ENCODE results near the gene STX11. TPM values are rescaled to one million over a fixed set of nuclear protein-coding genes. Genes with fewer than 3 reads are reported as not detected.

Gene STX11
- total RNA-seq, 1 experiment from 2014 or later, result 0.69 TPM

- Histone ChIP-seq H2AFZ (ENCODE audit: low read depth, low read length, poor library complexity, severe bottlenecking) (peak overlapping the region; percentile 42), H4K20me1 (ENCODE audit: insufficient read depth) (no peaks in the 10 kb centered on the region), H3K9me3 (ENCODE audit: control insufficient read depth in 1 of 2, insufficient read depth in 1 of 2, low read depth in 1 of 2, low read length in 2 of 2) (no peaks in the 10 kb centered on the region), H3K27ac (ENCODE audit: low read depth, low read length) (no peak overlapping the region), H3K4me2 (ENCODE audit: low read length) (no peak overlapping the region), H3K79me2 (ENCODE audit: insufficient read depth, low read length) (no peaks in the 10 kb centered on the region), H3K4me3 (replicated peaks in 1 of 2; ENCODE audit: low read depth in 1 of 2, low read length in 2 of 2) (no peak overlapping the region), H3K27me3 (ENCODE audit: insufficient read depth, low read length) (no peaks in the 10 kb centered on the region), H3K4me1 (ENCODE audit: control insufficient read depth in 1 of 2, insufficient read depth in 2 of 2, low read length in 2 of 2) (peaks cover 0 to 13% of the 10 kb centered on the region in 2 experiments; a peak in 2 of 4 replicates), H3K9ac (ENCODE audit: low read length) (no peak overlapping the region), H3K9me2 (ENCODE audit: insufficient read depth) (no peaks in the 10 kb centered on the region), H3K36me3 (ENCODE audit: control insufficient read depth in 1 of 2, insufficient read depth in 2 of 2, low read length in 2 of 2) (no peaks in the 10 kb centered on the region)
- ATAC-seq (no peak), DNase-seq (ENCODE audit: low read depth, low spot score) (no peak)
- no TSS peak for BruUV-seq (replicated peaks)
- intact Hi-C loops (cut with micrococcal nuclease), result no loop called here
- POLR2A ChIA-PET, result no interaction called here
- CTCF ChIA-PET, result no interaction called here
- TF ChIP-seq POLR2A (IDR thresholded peaks at IDR 0.05; ENCODE audit: borderline replicate concordance, extremely low read depth, insufficient read depth, insufficient read length) (no peak), ELF1 (IDR thresholded peaks at IDR 0.05; ENCODE audit: borderline replicate concordance, low read depth) (no peak), EZH2 (IDR thresholded peaks at IDR 0.05) (no peak), RAD21 (IDR thresholded peaks at IDR 0.05; ENCODE audit: low read depth) (no peak), ZFX (IDR thresholded peaks at IDR 0.05) (no peak), REST (IDR thresholded peaks at IDR 0.05; ENCODE audit: low read depth) (no peak), JUND (IDR thresholded peaks at IDR 0.05) (no peak), SP1 (IDR thresholded peaks at IDR 0.05; ENCODE audit: low read depth) (no peak), TCF7L2 (IDR thresholded peaks at IDR 0.05; ENCODE audit: borderline replicate concordance, extremely low read depth, insufficient read depth, insufficient read length) (no peak), CBX3 (IDR thresholded peaks at IDR 0.05; ENCODE audit: low read depth) (no peak), CTCF (IDR thresholded peaks at IDR 0.05 in 2 of 3, conservative IDR thresholded peaks at IDR 0.05 in 1 of 3; ENCODE audit: borderline replicate concordance in 1 of 3, insufficient read depth in 1 of 3, low read depth in 2 of 3, low read length in 2 of 3) (no peak), YY1 (IDR thresholded peaks at IDR 0.05; ENCODE audit: extremely low read depth, insufficient replicate concordance, low read depth, low read length) (no peak)
- TF ChIP-seq, protein P1, sequence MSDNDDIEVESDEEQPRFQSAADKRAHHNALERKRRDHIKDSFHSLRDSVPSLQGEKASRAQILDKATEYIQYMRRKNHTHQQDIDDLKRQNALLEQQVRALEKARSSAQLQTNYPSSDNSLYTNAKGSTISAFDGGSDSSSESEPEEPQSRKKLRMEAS (IDR thresholded peaks at IDR 0.05), result no peak
- TF ChIP-seq, protein P2, sequence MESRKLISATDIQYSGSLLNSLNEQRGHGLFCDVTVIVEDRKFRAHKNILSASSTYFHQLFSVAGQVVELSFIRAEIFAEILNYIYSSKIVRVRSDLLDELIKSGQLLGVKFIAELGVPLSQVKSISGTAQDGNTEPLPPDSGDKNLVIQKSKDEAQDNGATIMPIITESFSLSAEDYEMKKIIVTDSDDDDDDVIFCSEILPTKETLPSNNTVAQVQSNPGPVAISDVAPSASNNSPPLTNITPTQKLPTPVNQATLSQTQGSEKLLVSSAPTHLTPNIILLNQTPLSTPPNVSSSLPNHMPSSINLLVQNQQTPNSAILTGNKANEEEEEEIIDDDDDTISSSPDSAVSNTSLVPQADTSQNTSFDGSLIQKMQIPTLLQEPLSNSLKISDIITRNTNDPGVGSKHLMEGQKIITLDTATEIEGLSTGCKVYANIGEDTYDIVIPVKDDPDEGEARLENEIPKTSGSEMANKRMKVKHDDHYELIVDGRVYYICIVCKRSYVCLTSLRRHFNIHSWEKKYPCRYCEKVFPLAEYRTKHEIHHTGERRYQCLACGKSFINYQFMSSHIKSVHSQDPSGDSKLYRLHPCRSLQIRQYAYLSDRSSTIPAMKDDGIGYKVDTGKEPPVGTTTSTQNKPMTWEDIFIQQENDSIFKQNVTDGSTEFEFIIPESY (IDR thresholded peaks at IDR 0.05; ENCODE audit: extremely low read depth, insufficient replicate concordance, low read length), result no peak
- RAD21 ChIA-PET (ENCODE audit: low non-redundant PET in 1 of 2, low total read pairs in 2 of 2, uncharacterized antibody in 2 of 2, unreplicated experiment in 2 of 2), result no interaction called here
Observed at GRCh38 chr6:144129469-144129868, 20.8 kb upstream of the STX11 start.
